CD4-positive, alpha-beta memory T cell (primary cell): ENCODE measurements around the gene MID1. TPM values are rescaled to one million over a fixed set of nuclear protein-coding genes. Genes with fewer than 3 reads are reported as not detected.

Experiments
- CTCF ChIA-PET: fragments of 350-600 bp; sonication (Branson Sonifier 250); formaldehyde crosslinking; loops from one replicate; lab custom pipeline; 2021; ENCODE audit warnings: inconsistent platforms; ENCODE audit not compliant: partially characterized antibody; lab: Charles Lee
- POLR2A ChIA-PET: fragments of 350-600 bp; sonication (Branson Sonifier 250); formaldehyde crosslinking; loops from one replicate; lab custom pipeline; 2021; ENCODE audit not compliant: partially characterized antibody; lab: Charles Lee
- DNase-seq, 5 donors: peaks; one replicate each; pipeline versions ENCODE4 v3.0.0 to v3.0.0-alpha.2; 2020 to 2022; ENCODE audit warnings: mixed read lengths in 1 of 5
- H3K27ac ChIP-seq: one replicate; pipeline ENCODE4 v1.7.0; 2013; ENCODE audit warnings: low read depth, low read length
- H3K27me3 ChIP-seq: 2 replicates; pipeline ENCODE4 v1.7.0; 2013; ENCODE audit warnings: mild to moderate bottlenecking, low read length, moderate library complexity; ENCODE audit not compliant: insufficient read depth
- H3K36me3 ChIP-seq: 2 replicates; pipeline ENCODE4 v1.7.0; 2013; ENCODE audit warnings: mild to moderate bottlenecking, low read length, moderate library complexity; ENCODE audit not compliant: insufficient read depth
- H3K4me1 ChIP-seq: 2 replicates; pipeline ENCODE4 v1.7.0; 2013; ENCODE audit warnings: mild to moderate bottlenecking, low read length, moderate library complexity; ENCODE audit not compliant: insufficient read depth
- H3K4me3 ChIP-seq, 2 donors: one replicate each; pipeline ENCODE4 v1.7.0; 2013; ENCODE audit warnings: low read length in 2 of 2, mild to moderate bottlenecking in 1 of 2
- H3K9me3 ChIP-seq, 2 donors: one replicate each; pipeline ENCODE4 v1.7.0; 2013; ENCODE audit warnings: low read length in 2 of 2, control low read depth in 1 of 2; ENCODE audit not compliant: control insufficient read depth in 1 of 2
- H3K27ac Mint-ChIP-seq, 7 donors: one replicate each; pipeline ENCODE4 v1.8.0; 2020 to 2021; ENCODE audit warnings: mixed read lengths in 7 of 7, mild to moderate bottlenecking in 6 of 7, inconsistent platforms in 3 of 7, moderate library complexity in 3 of 7
- H3K27me3 Mint-ChIP-seq, 2 donors: one replicate each; pipeline ENCODE4 v1.8.0; 2020 to 2021; ENCODE audit warnings: mixed read lengths in 2 of 2
- H3K36me3 Mint-ChIP-seq, 2 donors: one replicate each; pipeline ENCODE4 v1.8.0; 2020 to 2021; ENCODE audit warnings: mixed read lengths in 2 of 2, inconsistent platforms in 1 of 2, mild to moderate bottlenecking in 1 of 2
- H3K4me1 Mint-ChIP-seq, 4 donors: one replicate each; pipeline ENCODE4 v1.8.0; 2020 to 2021; ENCODE audit warnings: mixed read lengths in 4 of 4, mild to moderate bottlenecking in 1 of 4
- H3K4me3 Mint-ChIP-seq, 8 donors: one replicate each; pipeline ENCODE4 v1.8.0; 2020 to 2021; ENCODE audit warnings: mixed read lengths in 8 of 8, mild to moderate bottlenecking in 7 of 8, moderate library complexity in 6 of 8, inconsistent platforms in 3 of 8
- H3K9me3 Mint-ChIP-seq, 8 donors: one replicate each; pipeline ENCODE4 v1.8.0; 2020 to 2021; ENCODE audit warnings: mixed read lengths in 8 of 8, mild to moderate bottlenecking in 5 of 8, inconsistent platforms in 3 of 8, moderate library complexity in 1 of 8
- intact Hi-C: fragments of 100-400 bp; cut with micrococcal nuclease; formaldehyde crosslinking; loops from one replicate; pipeline ENCODE4 v1.15.1; 2023
- polyA plus RNA-seq, 2 donors: library from polyadenylated mRNA; unstranded; fragments of 300-500 nt; fragmentation: Illumina TruSeq; gene quantifications; one replicate each; pipeline ENCODE4 v1.2.3, GENCODE V29; 2021
- total RNA-seq, 2 experiments: library from RNA; stranded (reverse); gene quantifications; one replicate each; pipeline ENCODE4 v1.2.3, GENCODE V29; 2021

The MID1 gene
- total and polyA plus RNA-seq, 4 experiments from 2014 or later, result not detected

DNA sequence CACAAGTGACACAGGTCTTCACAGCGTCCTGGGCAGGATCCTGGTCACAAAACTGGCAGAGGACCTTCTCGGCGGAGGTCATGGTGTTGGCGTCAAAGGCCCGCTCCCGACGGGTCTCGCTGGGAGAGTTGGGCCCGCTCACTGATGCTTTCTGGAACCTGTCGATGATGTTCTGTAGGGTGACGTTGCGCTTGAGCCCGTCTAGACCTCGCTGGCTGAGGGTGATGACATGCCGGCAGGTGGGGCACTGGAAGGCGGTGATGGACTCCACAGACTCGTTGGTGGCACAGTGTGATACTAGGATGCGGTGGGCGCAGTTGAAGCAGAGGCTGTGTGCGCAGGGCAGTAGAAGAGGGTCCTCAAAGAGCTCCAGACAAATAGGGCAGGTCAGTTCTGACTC, 53.2 kb downstream of the MID1 start:
- intact Hi-C loops, result no loop called here
- Mint-ChIP-seq H3K27me3 (peaks cover 0 to 1% of the 10 kb centered on the region in 2 donors), H3K4me3 (no peak overlapping the region), H3K27ac (no peak overlapping the region), H3K36me3 (no peaks in the 10 kb centered on the region), H3K4me1 (no peaks in the 10 kb centered on the region), H3K9me3 (peaks cover 0 to 5% (median under 1%) of the 10 kb centered on the region in 8 donors)
- H3K4me1 ChIP-seq, result no peaks in the 10 kb centered on the region
- CTCF ChIA-PET, result no interaction called here
- no peaks in the 10 kb centered on the region for H3K36me3 ChIP-seq
- H3K9me3 ChIP-seq, result no peaks in the 10 kb centered on the region
- no peak overlapping the region for H3K4me3 ChIP-seq
- DNase-seq, result no peak
- no peak overlapping the region for H3K27ac ChIP-seq
- no peaks in the 10 kb centered on the region for H3K27me3 ChIP-seq
- POLR2A ChIA-PET, result no interaction called here

DNA sequence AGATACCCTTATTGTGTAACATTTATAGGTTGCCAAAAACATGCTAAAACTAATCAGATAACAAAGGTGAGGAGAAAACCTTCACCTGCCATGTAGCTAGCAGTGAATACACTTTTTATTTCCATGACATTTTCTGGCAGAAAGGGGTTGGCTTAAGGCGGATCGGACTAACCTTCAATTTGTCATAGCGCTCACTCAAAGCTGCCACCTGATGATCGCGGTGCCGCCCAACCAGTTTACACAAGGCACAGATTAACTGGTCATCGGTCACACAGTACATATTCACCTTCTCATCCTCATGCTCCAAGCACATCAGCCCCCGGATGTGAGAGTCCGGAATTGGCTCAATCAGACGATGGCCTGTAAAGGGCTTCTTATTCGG, 53.7 kb downstream of the MID1 start:
- CTCF ChIA-PET, result no interaction called here

DNA sequence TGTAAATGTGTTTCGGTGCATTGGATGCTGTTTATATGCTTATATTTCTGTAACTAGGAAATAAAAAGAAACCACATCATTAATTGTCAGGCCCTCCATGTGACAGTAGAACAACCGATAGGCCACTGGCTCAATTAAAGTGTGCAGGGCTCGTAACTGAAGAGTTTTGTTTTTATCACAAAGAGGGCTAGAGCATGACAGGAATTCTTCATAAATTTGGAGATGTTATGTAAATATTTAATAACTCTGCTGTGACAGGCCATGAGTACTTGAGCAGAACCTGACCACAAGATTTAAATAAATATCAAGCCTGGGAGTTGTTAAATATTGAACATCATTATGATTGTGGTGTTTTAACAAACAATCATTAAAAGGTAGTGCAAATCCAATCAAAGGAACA, 55.9 kb downstream of the MID1 start:
- no peak overlapping the region for H3K4me3 Mint-ChIP-seq
- no peaks in the 10 kb centered on the region for H3K27me3 Mint-ChIP-seq
- DNase-seq, result no peak
- ChIA-PET POLR2A (no interaction called here), CTCF (no interaction called here)
- H3K27ac Mint-ChIP-seq, result no peak overlapping the region
- no peaks in the 10 kb centered on the region for H3K36me3 Mint-ChIP-seq
- H3K9me3 Mint-ChIP-seq, result peaks cover 0 to 5% (median 0%) of the 10 kb centered on the region in 8 donors
- intact Hi-C loops, result no loop called here
- Histone ChIP-seq H3K27me3 (no peaks in the 10 kb centered on the region), H3K4me3 (no peak overlapping the region), H3K4me1 (no peaks in the 10 kb centered on the region), H3K9me3 (no peaks in the 10 kb centered on the region), H3K27ac (no peak overlapping the region), H3K36me3 (no peaks in the 10 kb centered on the region)
- no peaks in the 10 kb centered on the region for H3K4me1 Mint-ChIP-seq

More for the DNA sequence above, 53.7 kb downstream of the MID1 start:
- POLR2A ChIA-PET, result no interaction called here
- Mint-ChIP-seq H3K36me3 (no peaks in the 10 kb centered on the region), H3K27ac (no peak overlapping the region), H3K27me3 (peaks cover 0 to 1% of the 10 kb centered on the region in 2 donors), H3K4me3 (no peak overlapping the region), H3K4me1 (no peaks in the 10 kb centered on the region), H3K9me3 (peaks cover 0 to 5% (median under 1%) of the 10 kb centered on the region in 8 donors)
- no peak for DNase-seq
- Histone ChIP-seq H3K4me3 (no peak overlapping the region), H3K27ac (no peak overlapping the region), H3K36me3 (no peaks in the 10 kb centered on the region), H3K27me3 (no peaks in the 10 kb centered on the region), H3K9me3 (no peaks in the 10 kb centered on the region), H3K4me1 (no peaks in the 10 kb centered on the region)
- intact Hi-C loops, result no loop called here

DNA sequence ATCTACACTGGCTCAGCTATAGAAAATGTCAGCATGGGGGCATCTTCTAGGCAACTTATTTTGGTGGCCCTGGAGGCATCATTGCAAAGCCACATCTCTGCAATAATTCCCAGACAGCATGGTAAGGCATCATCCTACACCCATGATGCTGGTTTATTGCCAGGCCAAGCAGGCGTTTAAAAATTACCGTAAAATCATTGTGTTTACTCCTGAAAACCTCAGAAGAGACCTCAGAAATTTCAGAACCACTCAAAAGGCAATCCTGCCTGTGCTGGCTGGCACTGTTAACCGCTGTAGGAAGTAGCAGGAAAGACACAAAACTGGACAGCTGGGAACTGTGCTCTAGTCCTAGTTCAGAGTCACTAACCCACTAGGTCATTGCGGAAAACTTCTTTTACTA, 63.2 kb downstream of the MID1 start:
- Histone ChIP-seq H3K9me3 (no peaks in the 10 kb centered on the region), H3K4me3 (no peak overlapping the region), H3K27me3 (no peaks in the 10 kb centered on the region), H3K27ac (no peak overlapping the region), H3K4me1 (no peaks in the 10 kb centered on the region), H3K36me3 (no peaks in the 10 kb centered on the region)
- ChIA-PET POLR2A (no interaction called here), CTCF (no interaction called here)
- intact Hi-C loops, result no loop called here
- Mint-ChIP-seq H3K27me3 (no peaks in the 10 kb centered on the region), H3K9me3 (peaks cover 0 to 11% (median 2%) of the 10 kb centered on the region in 8 donors), H3K4me1 (no peaks in the 10 kb centered on the region), H3K4me3 (no peak overlapping the region), H3K36me3 (no peaks in the 10 kb centered on the region), H3K27ac (no peak overlapping the region)
- DNase-seq, result no peak

DNA sequence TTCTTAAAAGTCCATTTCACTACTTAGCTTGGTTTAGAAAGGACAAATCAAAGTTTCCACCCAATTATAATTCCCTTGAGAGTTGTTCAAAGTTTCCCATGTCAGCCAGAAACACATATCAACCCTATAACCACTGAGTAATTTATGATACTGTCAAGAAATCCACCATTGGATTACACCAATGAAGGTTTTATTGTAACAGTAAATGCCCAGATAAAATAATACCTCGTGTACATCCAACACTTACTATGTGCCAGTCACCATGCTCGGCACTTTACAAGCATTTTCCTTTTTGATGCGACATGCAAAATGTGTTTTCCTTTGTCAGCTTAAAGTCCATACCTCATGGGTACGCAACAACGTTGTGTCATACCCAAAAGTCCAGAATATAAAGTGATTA, 64.0 kb downstream of the MID1 start:
- Mint-ChIP-seq H3K27me3 (no peaks in the 10 kb centered on the region), H3K4me1 (no peaks in the 10 kb centered on the region), H3K27ac (no peak overlapping the region), H3K4me3 (no peak overlapping the region), H3K9me3 (peaks cover 0 to 11% (median 2%) of the 10 kb centered on the region in 8 donors), H3K36me3 (no peaks in the 10 kb centered on the region)
- intact Hi-C loops, result no loop called here
- ChIA-PET POLR2A (no interaction called here), CTCF (interaction anchor here (1.1 kb wide), 1 partner anchor 167 kb away, joined by 3 read pairs; no protein-coding TSS in a partner anchor)
- Histone ChIP-seq H3K9me3 (no peaks in the 10 kb centered on the region), H3K36me3 (no peaks in the 10 kb centered on the region), H3K27ac (no peak overlapping the region), H3K27me3 (no peaks in the 10 kb centered on the region), H3K4me1 (no peaks in the 10 kb centered on the region), H3K4me3 (no peak overlapping the region)
- no peak for DNase-seq

DNA sequence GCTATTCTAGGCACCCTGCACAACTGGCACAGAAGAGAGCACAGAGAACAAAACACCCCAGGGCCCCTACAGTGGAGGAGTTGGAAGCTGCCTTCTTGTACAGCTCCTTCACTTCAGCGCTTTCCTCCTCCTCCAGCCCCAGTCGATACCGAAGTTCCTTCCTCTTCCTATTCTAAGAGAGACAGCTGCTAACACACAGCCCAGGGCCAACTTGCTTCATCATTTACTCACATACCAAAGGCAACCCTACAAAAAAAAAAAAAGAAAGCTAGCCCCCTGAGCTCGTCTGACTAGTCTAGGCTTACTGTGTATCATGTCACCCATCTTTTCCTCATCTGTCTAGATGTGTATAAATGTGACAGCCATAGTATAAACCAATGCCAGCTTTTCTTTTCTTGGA, 64.5 kb downstream of the MID1 start:
- no peaks in the 10 kb centered on the region for H3K36me3 ChIP-seq
- no peak overlapping the region for H3K4me3 Mint-ChIP-seq
- H3K27ac Mint-ChIP-seq, result no peak overlapping the region
- no peak overlapping the region for H3K27ac ChIP-seq
- no peak for DNase-seq
- peaks cover 0 to 11% (median 2%) of the 10 kb centered on the region in 8 donors for H3K9me3 Mint-ChIP-seq
- H3K4me1 ChIP-seq, result no peaks in the 10 kb centered on the region
- no peaks in the 10 kb centered on the region for H3K27me3 ChIP-seq
- intact Hi-C loops, result no loop called here
- ChIA-PET POLR2A (no interaction called here), CTCF (interaction anchor here (1.1 kb wide), 1 partner anchor 167 kb away, joined by 3 read pairs; no protein-coding TSS in a partner anchor)
- H3K36me3 Mint-ChIP-seq, result no peaks in the 10 kb centered on the region
- no peaks in the 10 kb centered on the region for H3K9me3 ChIP-seq
- no peaks in the 10 kb centered on the region for H3K4me1 Mint-ChIP-seq
- H3K27me3 Mint-ChIP-seq, result no peaks in the 10 kb centered on the region
- H3K4me3 ChIP-seq, result no peak overlapping the region

DNA sequence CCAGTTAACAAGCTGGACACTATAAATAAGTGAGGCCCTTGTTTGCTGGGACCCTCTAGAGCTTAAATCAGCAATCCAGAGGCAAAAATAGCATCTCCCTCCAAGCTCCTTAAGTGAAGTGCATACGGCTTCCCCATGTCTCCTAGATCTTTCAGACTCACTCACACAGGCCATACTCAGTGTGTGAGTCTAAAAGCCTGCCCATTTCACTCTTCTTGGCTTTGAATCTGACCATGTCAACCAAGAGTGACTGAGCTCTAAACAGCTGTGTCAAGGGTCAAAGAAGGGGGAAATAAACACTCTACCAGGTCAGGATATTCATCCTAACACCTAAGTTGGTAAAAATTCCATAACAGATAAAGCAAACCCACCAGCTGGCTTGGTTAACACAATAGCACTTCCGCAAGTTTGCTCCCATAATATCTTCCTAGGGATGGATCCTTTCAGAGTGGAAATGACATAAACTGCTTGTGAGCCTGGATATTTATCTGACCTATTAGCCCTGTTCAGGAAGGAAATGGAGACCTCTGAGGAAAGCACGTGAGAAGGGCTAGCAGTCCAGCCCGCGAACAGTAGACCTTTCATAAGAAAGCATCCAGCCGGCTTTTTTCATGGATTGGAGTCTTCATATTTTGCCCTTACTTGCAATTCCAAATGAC, 65.6 kb downstream of the MID1 start:
- ChIA-PET CTCF (no interaction called here), POLR2A (no interaction called here)
- Mint-ChIP-seq H3K9me3 (peaks cover 0 to 11% (median 2%) of the 10 kb centered on the region in 8 donors), H3K4me3 (no peak overlapping the region), H3K4me1 (no peaks in the 10 kb centered on the region), H3K27me3 (no peaks in the 10 kb centered on the region), H3K36me3 (no peaks in the 10 kb centered on the region), H3K27ac (no peak overlapping the region)
- Histone ChIP-seq H3K9me3 (no peaks in the 10 kb centered on the region), H3K4me1 (no peaks in the 10 kb centered on the region), H3K36me3 (no peaks in the 10 kb centered on the region), H3K4me3 (no peak overlapping the region), H3K27me3 (no peaks in the 10 kb centered on the region), H3K27ac (no peak overlapping the region)
- intact Hi-C loops, result no loop called here
- DNase-seq, result no peak
